ENCODE data around the gene PRCC. TPM values are rescaled to one million over a fixed set of nuclear protein-coding genes. Genes with fewer than 3 reads are reported as not detected.

Gene PRCC
- total RNA-seq, 1 experiment from 2014 or later: 103 TPM

GRCh38 chr1:156806512-156807440, 39.4 kb downstream of the PRCC start:
- no peak for TF ChIP-seq EZH2phosphoT487 (IDR thresholded peaks at IDR 0.05; ENCODE audit: borderline replicate concordance, low read length)
- no peak for TF ChIP-seq EZH2 (IDR thresholded peaks at IDR 0.05; ENCODE audit: low read length, unreplicated experiment)
- TF ChIP-seq CTCF (conservative IDR thresholded peaks at IDR 0.05; ENCODE audit: low read depth, low read length): no peak
- H2AFZ ChIP-seq (ENCODE audit: low read length): no peak overlapping the region
- H3K79me2 ChIP-seq (ENCODE audit: low read length): no peaks in the 10 kb centered on the region
- H3K27me3 ChIP-seq (ENCODE audit: low read length): no peaks in the 10 kb centered on the region
- DNase-seq (no peak), ATAC-seq (no peak)
- no TSS peak for BruUV-seq (replicated peaks)
- no peaks in the 10 kb centered on the region for H3K4me1 ChIP-seq (ENCODE audit: insufficient read depth, low read length)
- no peak overlapping the region for H3K9ac ChIP-seq (ENCODE audit: low read length)
- CTCF ChIA-PET: no interaction called here
- intact Hi-C loops (cut with micrococcal nuclease): no loop called here
- H3F3A ChIP-seq (ENCODE audit: low read length, unreplicated experiment): no peaks in the 10 kb centered on the region
- H4K20me1 ChIP-seq (ENCODE audit: low read length): no peaks in the 10 kb centered on the region
- no peak overlapping the region for H3K4me2 ChIP-seq (ENCODE audit: low read length)
- no peak overlapping the region for H3K27ac ChIP-seq (ENCODE audit: low read length)
- H3K4me3 ChIP-seq (ENCODE audit: low read length): no peak overlapping the region
- H3K9me2 ChIP-seq (replicated peaks; ENCODE audit: low read length): no peaks in the 10 kb centered on the region
- POLR2A ChIA-PET (ENCODE audit: unreplicated experiment): no interaction called here
- peaks cover 3% of the 10 kb centered on the region; the same call in 1 of the 2 replicates for H3K36me3 ChIP-seq (ENCODE audit: low read depth, low read length)
- no peaks in the 10 kb centered on the region for H3K9me3 ChIP-seq (ENCODE audit: low read length)

- Histone ChIP-seq H3K4me2 (ENCODE audit: low read length) (no peak overlapping the region), H3K9me3 (ENCODE audit: low read length) (no peaks in the 10 kb centered on the region), H3K4me3 (ENCODE audit: low read length) (no peak overlapping the region), H3K4me1 (ENCODE audit: insufficient read depth, low read length) (peaks cover under 1% of the 10 kb centered on the region; the same call in 1 of the 2 replicates), H4K20me1 (ENCODE audit: low read length) (no peaks in the 10 kb centered on the region), H3K9me2 (replicated peaks; ENCODE audit: low read length) (no peaks in the 10 kb centered on the region), H3K27ac (ENCODE audit: low read length) (no peak overlapping the region), H3K36me3 (ENCODE audit: low read depth, low read length) (no peaks in the 10 kb centered on the region), H3K27me3 (ENCODE audit: low read length) (no peaks in the 10 kb centered on the region), H3K9ac (ENCODE audit: low read length) (no peak overlapping the region), H3F3A (ENCODE audit: low read length, unreplicated experiment) (no peaks in the 10 kb centered on the region), H3K79me2 (ENCODE audit: low read length) (no peaks in the 10 kb centered on the region), H2AFZ (ENCODE audit: low read length) (no peak overlapping the region)
- TF ChIP-seq CTCF (conservative IDR thresholded peaks at IDR 0.05; ENCODE audit: low read depth, low read length) (no peak), EZH2 (IDR thresholded peaks at IDR 0.05; ENCODE audit: low read length, unreplicated experiment) (no peak), EZH2phosphoT487 (IDR thresholded peaks at IDR 0.05; ENCODE audit: borderline replicate concordance, low read length) (no peak)
- DNase-seq: no peak
- ChIA-PET CTCF (no interaction called here), POLR2A (ENCODE audit: unreplicated experiment) (no interaction called here)
- no TSS peak for BruUV-seq (replicated peaks)
- ATAC-seq: no peak
- intact Hi-C loops (cut with micrococcal nuclease): no loop called here
Observed at GRCh38 chr1:156807627-156808026, 40.3 kb downstream of the PRCC start.
